KBM-7 (cell line): ENCODE results near the gene MAP3K7CL.
A peak's percentile ranks its signal among the peaks of the same experiment; 100 is the strongest.

Source experiments
- DNase-seq: peaks from one replicate; pipeline ENCODE4 v3.0.0-alpha.2; 2015
- in situ Hi-C: fragments of 300-500 bp; cut with MboI; formaldehyde crosslinking; loops from 2 replicates; pipeline ENCODE4 v1.14.3; 2020; ENCODE audit warnings: low sequenced_read_pairs, low pct_unique_long_range_greater_than_20kb, mixed read lengths

MAP3K7CL gene

DNA sequence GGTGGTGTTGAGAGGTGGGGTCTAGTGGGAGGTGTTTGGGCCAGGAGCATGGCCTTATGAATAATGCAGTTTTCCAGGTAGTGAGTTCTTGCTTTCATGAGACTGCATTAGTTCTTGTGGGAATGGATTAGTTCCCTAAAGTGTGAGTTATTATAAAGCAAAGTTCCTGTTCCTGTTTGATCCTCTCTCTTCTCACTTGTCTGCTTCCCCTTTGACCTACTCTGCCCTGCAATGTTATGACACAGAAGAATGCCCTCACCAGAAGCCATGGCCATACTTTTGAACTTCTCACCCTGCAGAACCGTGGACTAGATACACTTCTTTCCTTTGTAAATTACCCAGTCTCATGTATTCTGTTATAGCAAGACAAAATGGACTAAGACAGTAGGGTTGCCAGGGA, 53.6 kb downstream of the MAP3K7CL start:
- DNase-seq = peak; percentile 73
- in situ Hi-C loops = no loop called here

DNA sequence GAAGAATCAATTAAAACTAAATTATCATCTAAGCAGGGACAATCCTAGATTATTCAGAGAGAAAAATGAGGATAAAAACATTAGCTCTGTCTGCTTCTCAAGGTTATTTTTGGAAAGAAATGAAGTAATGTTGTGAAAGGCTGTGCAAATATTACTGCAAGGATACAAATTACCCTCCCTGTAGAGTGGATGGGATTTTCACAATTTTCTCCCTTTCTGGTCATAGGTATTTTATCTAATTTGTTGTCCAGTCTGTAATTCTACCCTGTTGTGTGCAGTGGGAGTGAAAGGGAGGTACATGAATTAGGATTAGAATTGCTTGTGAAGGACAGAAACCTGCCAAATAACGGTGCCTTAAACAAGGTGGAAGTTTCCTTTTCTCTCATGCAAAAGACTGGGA, 54.7 kb downstream of the MAP3K7CL start:
- DNase-seq = no peak
- in situ Hi-C loops = no loop called here

DNA sequence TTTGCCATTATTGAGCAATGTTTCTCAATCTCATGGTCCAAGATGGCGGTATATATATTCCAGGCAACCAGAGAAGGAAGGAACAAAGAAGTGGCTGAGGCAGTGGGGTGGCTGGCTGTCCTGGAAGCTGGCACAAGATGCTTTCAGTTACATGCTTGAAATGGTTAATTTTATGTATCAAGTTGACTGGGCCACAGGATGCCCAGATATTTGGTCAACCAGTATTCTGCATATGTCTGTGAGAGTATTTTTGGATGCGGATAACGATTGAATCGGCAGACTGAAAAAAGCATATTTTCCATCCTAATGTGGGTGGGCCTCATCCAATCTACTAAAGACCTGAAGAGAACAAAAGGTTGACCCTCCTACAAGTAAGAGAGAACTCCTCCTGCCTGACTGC, 55.2 kb downstream of the MAP3K7CL start:
- in situ Hi-C loops = no loop called here
- DNase-seq = no peak

DNA sequence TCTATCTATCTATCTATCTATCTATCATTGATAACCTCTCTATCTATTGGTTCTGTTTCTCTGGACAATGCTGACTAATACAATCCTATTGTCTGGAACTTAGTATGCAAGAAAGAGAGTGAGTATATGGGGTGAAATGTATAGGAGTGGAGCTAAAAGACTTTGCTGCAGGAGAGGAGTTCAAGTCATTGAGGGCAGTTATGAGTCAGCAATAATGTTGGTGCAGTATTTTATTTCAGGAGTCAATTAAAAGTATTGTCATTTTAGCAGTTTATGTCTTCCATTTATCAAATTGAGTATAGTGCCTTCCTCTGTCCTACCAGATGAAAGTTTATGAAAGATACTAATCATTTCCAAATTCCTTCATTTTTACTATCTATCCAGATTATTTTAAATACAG, 55.8 kb downstream of the MAP3K7CL start:
- no peak for DNase-seq
- in situ Hi-C loops = no loop called here

DNA sequence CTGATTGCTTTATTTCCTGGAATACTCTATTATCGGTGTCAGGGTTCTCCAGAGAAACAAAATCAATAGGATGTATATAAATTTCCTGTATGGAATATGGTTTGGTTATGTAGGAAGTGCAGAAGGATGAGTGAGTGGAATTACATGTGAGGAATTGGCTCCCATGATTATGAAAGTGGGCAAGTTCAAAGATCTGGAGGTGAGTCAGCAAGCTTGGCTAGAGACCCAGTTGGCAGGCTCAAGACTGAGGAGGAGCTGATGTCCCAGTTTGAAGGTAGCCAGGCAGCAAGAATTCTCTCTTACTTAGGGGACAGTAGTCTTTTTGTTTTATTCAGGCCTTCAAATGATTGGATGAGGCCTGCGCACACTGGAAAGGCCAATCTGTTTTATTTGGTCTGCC, 57.5 kb downstream of the MAP3K7CL start:
- in situ Hi-C loops = no loop called here
- DNase-seq = no peak

DNA sequence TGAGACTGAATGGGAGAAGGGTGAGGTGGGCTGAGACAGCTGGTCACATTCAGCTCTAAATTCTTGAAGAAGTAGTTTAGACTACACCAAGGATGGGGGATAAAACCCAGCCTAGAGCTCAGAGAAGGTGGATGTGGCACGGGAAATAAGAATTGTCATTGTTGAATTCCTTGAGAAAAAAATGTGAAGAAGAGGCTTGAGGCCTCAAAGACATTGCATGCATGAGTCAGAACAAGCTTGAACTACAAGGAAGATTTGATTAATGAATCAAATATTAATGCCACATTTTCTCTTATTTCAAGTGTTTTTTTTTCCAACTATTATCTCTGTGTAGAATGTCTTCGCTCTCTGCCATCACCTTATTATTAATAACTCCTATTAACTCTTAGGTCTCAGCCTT, 58.9 kb downstream of the MAP3K7CL start:
- DNase-seq = no peak
- in situ Hi-C loops = no loop called here

DNA sequence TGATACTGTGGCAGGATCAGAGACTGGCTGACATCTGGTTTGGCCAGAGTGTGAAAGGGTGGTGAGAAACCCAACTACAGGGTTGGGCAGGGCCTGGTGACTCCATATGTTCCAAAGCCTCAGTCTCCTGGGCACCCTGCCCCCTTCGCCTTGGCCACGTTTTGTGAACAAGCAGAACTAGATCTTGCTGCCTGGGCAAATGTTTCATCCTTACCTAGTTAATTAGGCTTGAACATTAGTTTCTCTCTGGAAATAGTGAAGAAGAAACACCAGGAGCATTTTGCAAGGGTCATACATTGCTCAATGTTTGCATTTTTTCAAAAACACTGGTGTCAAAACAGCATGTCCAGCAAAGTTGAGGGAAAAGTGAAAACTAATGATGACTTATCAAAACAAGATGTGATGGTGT, 60.5 kb downstream of the MAP3K7CL start:
- in situ Hi-C loops = no loop called here
- no peak for DNase-seq

DNA sequence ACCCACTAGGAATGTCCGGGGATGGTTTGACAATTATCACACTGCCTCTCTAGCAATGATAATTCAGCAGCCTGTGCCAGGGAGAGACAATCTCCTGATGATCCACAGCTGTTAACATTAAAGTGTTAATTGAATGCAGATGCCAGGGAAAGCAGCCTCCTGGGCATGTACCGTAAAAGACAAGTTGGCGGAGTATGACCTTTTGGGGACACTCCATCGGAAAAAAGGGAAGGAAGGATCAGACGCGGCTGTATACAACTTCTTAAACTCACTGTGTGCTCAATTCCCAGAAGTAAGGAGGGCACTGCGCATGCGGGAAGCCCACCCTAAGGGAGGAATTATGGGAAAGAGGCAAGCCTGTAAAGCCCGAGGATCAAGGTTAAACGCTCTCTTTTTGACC, 62.6 kb downstream of the MAP3K7CL start:
- DNase-seq = no peak
- in situ Hi-C loops = no loop called here

DNA sequence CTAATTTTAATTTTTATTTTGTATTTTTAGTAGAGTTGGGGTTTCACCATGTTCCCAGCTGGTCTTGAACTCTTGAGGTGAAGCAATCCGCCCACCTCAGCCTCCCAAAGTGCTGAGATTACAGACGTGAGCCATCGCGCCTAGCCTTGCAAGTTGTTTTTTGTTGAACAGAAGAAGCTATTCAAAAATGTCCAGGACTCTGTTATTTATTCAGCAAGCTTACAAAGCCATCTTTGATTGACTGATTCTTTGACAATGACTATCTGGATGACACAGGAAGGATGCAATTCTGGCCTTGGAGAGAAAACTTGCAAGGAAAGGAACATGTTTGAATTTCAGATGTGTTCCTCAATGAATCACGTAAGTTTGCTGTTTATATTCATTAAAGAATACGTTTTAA, 63.5 kb downstream of the MAP3K7CL start:
- in situ Hi-C loops = no loop called here
- no peak for DNase-seq

DNA sequence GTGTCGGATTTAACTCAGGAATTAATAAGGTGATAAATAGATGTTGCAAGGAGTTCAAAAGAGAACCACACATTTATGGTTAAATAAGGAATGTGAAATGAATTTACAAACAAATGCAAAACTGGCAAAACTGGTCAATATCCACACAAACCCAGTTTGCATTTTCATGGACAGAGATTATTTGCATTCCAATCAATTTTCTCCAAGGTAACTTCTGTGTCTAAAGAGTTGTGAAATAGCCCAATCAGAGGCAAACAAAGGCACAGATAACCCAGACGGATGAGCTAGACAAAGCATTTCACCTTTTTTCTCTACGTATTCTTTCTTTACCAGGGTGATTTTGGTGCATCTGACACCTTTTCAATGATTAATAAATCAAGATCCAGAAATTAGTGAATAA, 63.9 kb downstream of the MAP3K7CL start:
- DNase-seq = no peak

DNA sequence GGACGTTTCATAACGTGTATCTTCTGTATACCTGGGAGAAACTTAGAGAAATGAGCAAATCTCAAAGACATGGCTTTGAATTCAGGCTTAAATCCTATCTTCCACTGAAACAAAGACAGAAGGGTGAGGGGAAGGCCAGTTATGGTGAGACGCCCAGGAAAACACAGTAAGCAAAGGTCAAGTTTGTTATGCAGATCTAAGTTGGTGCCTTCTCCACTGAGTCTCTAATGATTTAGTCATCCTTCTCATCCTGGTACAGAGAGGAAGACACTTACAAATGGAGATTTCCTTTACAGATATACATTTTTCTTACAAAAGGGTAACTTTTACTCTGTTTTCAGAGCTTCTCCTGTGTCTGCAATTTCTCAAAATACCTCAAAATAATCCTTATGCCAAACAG, 64.4 kb downstream of the MAP3K7CL start:
- in situ Hi-C loops = no loop called here

More for the DNA sequence above, 63.9 kb downstream of the MAP3K7CL start:
- in situ Hi-C loops = no loop called here

DNA sequence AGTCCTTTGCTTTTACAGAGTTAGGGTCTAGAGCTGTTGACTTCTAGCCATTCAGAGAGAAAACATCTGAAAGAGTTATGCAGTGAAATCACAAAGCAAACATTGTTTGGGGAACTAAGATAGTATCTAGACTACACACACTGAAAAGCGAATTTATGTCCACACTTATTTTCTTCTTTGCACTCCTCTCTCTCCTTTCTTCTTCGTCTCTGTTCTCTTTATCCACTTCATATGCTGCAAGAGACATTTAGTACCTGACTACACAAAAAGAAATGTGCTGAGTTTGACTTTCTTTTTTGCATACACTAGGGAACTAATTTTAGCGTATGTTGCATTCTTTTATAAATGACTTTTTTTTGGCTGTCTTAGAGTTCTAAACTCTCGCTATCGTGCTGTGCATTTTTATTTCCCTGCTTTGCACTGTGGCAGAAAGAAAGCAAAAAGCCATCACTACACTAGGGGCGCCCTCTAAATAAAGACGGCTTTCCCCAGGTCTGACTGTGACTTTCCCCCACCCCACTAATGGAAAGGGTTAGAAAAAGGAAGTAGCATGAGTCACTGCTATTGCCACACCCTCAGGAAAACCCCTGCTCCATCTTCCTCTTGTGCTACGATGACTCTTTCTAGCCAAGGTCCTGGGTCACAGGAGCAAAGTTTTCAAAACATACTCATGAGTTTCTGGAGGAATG, 65.7 kb downstream of the MAP3K7CL start:
- DNase-seq = peak; percentile 94
- in situ Hi-C loops = no loop called here

More for the DNA sequence above, 64.4 kb downstream of the MAP3K7CL start:
- DNase-seq = no peak

DNA sequence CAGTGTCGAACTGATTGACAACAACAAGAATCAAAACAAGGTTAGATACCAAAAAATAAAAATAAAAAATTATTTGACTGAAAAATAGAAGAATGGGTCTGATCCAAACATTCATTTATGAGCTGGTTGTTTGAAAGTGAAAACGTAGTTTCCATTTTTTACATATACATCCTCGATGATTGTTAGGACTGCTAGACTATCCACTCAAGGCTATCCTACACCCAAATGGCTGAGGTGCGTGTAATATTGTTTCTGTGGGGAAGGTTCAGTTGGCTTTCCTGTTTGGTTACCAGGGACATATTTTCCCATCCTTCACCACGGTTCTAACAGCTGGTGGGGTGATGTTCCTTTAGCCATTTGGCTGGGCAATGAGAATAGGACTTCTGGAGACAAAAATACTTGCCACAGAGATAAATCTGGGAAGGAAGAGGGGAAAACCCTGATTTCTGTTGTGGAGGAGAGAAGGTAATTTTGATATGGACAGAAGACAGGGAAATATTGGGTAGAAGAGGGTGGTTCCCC, 66.3 kb downstream of the MAP3K7CL start:
- in situ Hi-C loops = no loop called here
- no peak for DNase-seq

DNA sequence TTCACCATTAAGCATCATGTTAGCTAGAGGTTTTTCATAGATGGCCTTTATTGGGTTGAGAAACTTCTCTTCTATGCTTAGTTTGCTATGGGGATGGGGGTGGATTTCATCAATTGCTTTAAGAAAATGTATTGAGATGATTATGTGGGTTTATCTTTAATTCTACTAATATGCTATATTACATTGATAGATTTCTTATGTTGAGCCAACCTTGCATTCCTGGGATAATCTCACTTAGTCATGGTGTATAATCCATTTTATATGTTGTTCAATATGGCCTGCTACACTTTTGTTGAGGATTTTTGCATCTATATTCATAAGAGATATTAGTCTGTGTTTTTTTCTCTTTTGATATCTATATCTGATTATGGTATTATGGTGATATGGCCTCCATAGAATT, 70.7 kb downstream of the MAP3K7CL start:
- in situ Hi-C loops = no loop called here
- DNase-seq = no peak

DNA sequence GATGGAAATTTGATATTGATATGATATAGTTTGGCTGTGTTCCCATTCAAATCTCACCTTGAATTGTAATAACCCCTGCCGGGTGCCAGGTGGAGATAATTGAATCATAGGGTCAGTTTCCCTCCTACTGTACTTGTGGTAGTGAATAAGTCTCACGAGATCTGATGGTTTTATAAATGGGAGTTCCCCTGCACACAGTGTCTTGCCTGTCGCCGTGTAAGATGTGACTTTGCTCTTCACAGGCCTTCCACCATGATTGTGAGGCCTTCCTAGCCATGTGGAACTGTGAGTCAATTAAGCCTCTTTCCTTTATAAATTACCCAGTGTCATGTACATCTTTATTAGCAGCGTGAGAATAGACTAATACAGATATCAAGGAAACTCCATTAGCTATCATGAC, 74.6 kb downstream of the MAP3K7CL start:
- no peak for DNase-seq
- in situ Hi-C loops = no loop called here

DNA sequence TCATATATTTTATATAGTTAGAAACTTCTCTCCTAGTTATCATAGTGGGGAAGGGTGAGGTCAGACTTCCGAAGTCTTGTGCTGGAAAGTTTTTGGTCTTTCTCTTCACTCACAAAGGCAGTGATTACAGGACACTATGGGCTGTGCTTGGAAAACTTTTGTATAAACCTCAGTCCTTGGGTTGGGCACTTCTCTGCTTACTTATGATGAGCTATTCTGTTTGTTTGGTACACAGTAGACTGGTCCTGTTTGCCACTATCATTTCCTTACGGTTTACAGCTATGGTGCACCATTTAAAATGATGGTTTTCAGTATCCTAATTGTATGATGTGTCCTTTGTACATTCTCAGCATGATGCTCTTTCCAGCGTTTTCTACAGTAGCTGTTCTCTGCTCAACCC, 75.5 kb downstream of the MAP3K7CL start:
- in situ Hi-C loops = no loop called here
- DNase-seq = no peak

DNA sequence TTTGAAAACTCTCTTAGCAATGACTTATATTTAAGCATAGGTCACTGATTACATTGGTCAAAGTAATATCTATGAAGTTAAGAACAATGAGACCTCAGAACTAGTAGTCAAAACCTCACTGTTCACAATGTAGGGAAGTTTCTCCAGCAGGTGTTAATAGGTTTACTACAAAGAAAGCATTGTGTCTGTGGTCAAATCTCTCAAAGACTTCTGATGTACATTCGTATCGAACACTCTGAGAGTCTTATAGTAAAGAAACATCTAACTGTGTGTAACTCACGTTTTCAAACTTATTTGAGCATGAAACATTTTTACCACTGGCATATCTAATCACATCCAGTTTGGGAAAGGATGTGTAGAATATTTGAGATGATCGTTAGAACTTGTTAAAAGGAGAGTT, 76.0 kb downstream of the MAP3K7CL start:
- in situ Hi-C loops = no loop called here
- DNase-seq = no peak

DNA sequence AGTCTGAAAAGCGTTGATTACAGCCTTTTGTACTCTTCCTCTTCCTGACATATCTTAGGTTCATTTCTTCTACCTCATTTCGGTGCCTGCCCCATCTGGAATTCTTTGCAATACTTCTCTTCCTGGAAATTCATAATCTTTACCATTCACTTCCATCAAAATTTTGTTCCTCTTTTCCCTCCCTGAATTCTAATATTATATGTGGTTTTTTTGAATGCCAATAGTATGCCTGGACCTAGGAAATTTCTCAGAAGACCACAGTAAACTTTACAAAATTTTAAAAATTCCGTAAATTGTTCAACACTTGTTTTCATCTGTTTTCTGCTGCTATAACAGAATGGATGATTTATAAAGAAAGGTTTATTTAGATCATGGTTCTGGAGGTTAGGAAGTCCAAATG, 76.8 kb downstream of the MAP3K7CL start:
- no peak for DNase-seq
- in situ Hi-C loops = no loop called here

DNA sequence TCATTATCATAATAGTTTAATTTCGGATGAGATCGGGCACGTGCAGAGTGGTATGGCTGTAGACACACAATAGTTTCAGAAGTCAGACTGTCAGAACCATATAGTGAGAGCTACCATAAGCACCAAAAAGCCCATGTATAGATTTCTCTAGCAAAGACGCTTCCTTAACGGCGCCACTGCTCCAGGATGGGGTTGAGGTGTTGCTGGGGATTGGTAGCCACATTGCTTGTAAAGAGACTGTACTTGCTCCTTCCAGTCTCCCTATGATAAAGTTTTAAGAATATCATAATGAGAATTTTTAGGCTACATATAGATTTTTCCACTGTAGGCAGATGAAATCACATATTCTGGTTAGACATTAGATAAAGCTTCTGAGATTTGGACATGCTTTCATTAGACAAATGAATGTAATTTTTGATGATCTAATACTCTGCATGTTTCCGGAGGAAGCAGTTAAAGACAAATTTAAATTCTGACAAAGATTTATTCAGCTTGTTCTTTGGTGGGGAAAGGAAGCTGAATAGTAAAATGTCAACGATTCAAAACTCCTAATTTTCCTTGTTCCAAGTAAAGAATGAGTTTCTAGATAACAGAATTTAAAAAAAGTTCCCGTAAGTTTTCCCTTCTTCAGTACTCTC, 77.7 kb downstream of the MAP3K7CL start:
- no peak for DNase-seq
- in situ Hi-C loops = no loop called here

DNA sequence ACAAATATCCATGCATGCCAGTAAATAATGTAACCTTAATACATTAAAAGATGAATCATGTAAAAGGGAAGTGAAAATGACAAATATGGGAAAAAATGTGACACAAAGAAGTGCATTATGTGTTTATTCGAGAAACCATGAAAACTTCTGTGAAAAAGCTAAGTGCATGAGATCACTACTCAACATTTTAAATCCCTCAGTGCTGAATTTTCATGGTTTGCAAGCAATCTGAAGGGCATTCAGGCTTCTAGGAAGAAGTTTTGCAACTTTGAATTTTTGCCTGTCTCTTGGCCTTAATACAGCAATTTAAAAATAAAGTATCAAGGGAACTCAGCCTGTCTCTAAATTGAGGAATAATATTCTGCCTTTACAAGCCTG, 78.2 kb downstream of the MAP3K7CL start:
- in situ Hi-C loops = no loop called here
- DNase-seq = no peak

DNA sequence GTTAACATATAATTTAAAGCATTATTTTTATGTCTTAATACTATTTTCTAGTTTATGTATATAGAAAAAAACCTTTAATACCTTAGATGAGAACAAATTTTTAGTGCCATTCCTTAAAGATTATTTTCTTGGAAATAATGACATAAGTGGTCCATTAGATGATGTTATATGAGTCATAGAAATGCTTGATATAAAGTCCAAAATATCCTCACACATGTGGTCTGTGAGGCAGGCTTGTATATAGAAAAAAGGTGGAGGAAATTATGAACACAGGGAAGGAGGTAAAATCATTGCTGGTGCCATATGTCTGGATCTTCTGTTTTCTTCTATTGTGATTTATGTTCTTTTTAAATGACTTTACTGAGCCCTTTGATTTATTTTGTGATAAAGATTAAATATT, 79.3 kb downstream of the MAP3K7CL start:
- in situ Hi-C loops = no loop called here
- no peak for DNase-seq
